ENCODE data around the gene AHRR.

GRCh38 chr5:482506-482905, 161.0 kb downstream of the AHRR start:
- TF ChIP-seq POLR2AphosphoS5 (IDR thresholded peaks at IDR 0.05) (no peak), POLR2A (IDR thresholded peaks at IDR 0.05) (no peak)
- TF ChIP-seq, protein P1, sequence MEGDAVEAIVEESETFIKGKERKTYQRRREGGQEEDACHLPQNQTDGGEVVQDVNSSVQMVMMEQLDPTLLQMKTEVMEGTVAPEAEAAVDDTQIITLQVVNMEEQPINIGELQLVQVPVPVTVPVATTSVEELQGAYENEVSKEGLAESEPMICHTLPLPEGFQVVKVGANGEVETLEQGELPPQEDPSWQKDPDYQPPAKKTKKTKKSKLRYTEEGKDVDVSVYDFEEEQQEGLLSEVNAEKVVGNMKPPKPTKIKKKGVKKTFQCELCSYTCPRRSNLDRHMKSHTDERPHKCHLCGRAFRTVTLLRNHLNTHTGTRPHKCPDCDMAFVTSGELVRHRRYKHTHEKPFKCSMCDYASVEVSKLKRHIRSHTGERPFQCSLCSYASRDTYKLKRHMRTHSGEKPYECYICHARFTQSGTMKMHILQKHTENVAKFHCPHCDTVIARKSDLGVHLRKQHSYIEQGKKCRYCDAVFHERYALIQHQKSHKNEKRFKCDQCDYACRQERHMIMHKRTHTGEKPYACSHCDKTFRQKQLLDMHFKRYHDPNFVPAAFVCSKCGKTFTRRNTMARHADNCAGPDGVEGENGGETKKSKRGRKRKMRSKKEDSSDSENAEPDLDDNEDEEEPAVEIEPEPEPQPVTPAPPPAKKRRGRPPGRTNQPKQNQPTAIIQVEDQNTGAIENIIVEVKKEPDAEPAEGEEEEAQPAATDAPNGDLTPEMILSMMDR (IDR thresholded peaks at IDR 0.05) = no peak
